GM18868 (cell line): ENCODE data around the gene PRR35.

Source experiments
- ATAC-seq: cut with Tn5 transposase; IDR thresholded peaks from one replicate; pipeline ENCODE4 v1.9.1; 2021; ENCODE audit warnings: mild to moderate bottlenecking, moderate library complexity; ENCODE audit not compliant: unreplicated experiment

Gene PRR35

GRCh38 chr16:561957-562938 lies 2.1 kb downstream of the PRR35 start:
- ATAC-seq: no peak

- ATAC-seq: no peak
Measured at GRCh38 chr16:563072-563644, 3.0 kb downstream of the PRR35 start.

GRCh38 chr16:564690-565418 lies 4.7 kb downstream of the PRR35 start:
- no peak for ATAC-seq

- ATAC-seq: no peak
Measured at GRCh38 chr16:565419-566330, 5.5 kb downstream of the PRR35 start.

- peak; percentile 51 for ATAC-seq
Measured at GRCh38 chr16:566475-567372, 6.5 kb downstream of the PRR35 start, which contains the start of gene NHLRC4. Gene NHLRC4 (plus strand): TSS chr16:567005. CDS start chr16:568048, 1,043 bp downstream.

- ATAC-seq: no peak
Measured at GRCh38 chr16:567373-568256, 7.4 kb downstream of the PRR35 start.

- no peak for ATAC-seq
Measured at GRCh38 chr16:568401-569258, 8.4 kb downstream of the PRR35 start.

- ATAC-seq: peak; percentile 55
Measured at GRCh38 chr16:569445-570254, 9.5 kb downstream of the PRR35 start, which contains the start of gene PIGQ. Gene PIGQ (plus strand): TSS chr16:569968. CDS start chr16:574075, 4,107 bp downstream.

GRCh38 chr16:572865-573650 lies 12.9 kb downstream of the PRR35 start:
- ATAC-seq: no peak

- ATAC-seq: no peak
Measured at GRCh38 chr16:574021-574760, 14.0 kb downstream of the PRR35 start.

GRCh38 chr16:575354-576196 lies 15.4 kb downstream of the PRR35 start:
- no peak for ATAC-seq

GRCh38 chr16:576197-576822 lies 16.1 kb downstream of the PRR35 start:
- ATAC-seq: no peak

GRCh38 chr16:576823-577201 lies 16.6 kb downstream of the PRR35 start:
- ATAC-seq: no peak

GRCh38 chr16:577796-578195 lies 17.6 kb downstream of the PRR35 start:
- ATAC-seq: no peak
